Measurements from ENCODE around the gene RASSF4. TPM values are rescaled to one million over a fixed set of nuclear protein-coding genes. Genes with fewer than 3 reads are reported as not detected.

Gene RASSF4
- total RNA-seq, 3 donors from 2014 or later, result 18.7 to 364 (median 41.1) TPM

DNA sequence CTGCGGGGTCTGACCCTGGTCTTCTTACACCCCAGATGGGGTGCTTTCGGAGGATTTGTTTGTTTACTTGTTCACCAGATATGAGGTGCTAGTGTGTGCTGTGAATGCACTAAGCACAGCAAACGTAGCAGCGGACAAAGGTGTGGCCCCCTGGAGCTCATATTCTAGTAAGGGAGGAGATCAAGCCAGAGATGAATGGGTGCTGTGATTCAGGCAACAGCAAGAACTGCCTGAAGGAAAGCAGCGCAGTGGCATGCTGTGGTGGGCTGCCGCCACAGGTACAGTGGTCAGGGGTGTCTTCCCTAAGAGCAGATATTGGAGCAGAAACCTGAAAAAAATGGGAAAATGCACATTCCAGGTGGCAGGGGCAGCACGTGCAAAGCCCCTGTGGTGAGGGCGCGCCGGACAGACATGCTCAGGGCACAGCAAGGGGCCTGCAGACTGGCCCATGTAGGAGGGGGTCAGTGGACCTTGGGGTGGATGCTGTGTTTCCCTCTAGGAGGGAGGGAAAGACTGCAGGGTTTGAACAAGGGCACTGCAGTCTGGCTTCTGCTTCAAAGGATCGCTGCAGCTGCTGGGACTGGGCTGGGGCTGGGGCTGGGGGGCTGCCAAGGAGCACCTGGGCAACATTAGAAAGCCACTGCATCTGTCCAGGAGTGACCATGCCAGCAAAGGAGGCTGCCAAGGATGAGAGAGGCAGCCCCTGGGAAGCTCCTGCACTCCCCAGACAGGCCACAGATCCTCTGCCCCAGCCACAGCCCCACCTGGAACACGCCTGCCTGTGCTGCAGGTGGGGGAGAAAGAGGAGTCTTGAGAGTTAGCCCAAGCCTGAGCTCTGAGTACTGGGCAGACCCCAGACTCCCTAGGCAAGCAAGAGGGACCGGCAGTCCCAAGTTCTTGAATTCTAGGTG, 19.9 kb downstream of the RASSF4 start:
- peaks cover 16 to 23% of the 10 kb centered on the region in 2 donors for H3K4me1 ChIP-seq
- TF ChIP-seq POLR2A (IDR thresholded peaks at IDR 0.05), result no peak
- no peak for TF ChIP-seq POLR2AphosphoS5 (IDR thresholded peaks at IDR 0.05)
- TF ChIP-seq, protein P1, sequence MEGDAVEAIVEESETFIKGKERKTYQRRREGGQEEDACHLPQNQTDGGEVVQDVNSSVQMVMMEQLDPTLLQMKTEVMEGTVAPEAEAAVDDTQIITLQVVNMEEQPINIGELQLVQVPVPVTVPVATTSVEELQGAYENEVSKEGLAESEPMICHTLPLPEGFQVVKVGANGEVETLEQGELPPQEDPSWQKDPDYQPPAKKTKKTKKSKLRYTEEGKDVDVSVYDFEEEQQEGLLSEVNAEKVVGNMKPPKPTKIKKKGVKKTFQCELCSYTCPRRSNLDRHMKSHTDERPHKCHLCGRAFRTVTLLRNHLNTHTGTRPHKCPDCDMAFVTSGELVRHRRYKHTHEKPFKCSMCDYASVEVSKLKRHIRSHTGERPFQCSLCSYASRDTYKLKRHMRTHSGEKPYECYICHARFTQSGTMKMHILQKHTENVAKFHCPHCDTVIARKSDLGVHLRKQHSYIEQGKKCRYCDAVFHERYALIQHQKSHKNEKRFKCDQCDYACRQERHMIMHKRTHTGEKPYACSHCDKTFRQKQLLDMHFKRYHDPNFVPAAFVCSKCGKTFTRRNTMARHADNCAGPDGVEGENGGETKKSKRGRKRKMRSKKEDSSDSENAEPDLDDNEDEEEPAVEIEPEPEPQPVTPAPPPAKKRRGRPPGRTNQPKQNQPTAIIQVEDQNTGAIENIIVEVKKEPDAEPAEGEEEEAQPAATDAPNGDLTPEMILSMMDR (IDR thresholded peaks at IDR 0.05), result no peak
- peak overlapping the region; percentile 95 for H3K27ac ChIP-seq
- H3K36me3 ChIP-seq, result no peaks in the 10 kb centered on the region
- H3K27me3 ChIP-seq, result no peaks in the 10 kb centered on the region
- H3K4me3 ChIP-seq, result peak overlapping the region in 2 of 3 donors; percentile 69 to 82
- intact Hi-C loops (cut with DNase I; ENCODE audit: low total_unique reads), result no loop called here
- no peaks in the 10 kb centered on the region for H3K9me3 ChIP-seq
- DNase-seq (ENCODE audit: low spot score in 2 of 2), result no peak

DNA sequence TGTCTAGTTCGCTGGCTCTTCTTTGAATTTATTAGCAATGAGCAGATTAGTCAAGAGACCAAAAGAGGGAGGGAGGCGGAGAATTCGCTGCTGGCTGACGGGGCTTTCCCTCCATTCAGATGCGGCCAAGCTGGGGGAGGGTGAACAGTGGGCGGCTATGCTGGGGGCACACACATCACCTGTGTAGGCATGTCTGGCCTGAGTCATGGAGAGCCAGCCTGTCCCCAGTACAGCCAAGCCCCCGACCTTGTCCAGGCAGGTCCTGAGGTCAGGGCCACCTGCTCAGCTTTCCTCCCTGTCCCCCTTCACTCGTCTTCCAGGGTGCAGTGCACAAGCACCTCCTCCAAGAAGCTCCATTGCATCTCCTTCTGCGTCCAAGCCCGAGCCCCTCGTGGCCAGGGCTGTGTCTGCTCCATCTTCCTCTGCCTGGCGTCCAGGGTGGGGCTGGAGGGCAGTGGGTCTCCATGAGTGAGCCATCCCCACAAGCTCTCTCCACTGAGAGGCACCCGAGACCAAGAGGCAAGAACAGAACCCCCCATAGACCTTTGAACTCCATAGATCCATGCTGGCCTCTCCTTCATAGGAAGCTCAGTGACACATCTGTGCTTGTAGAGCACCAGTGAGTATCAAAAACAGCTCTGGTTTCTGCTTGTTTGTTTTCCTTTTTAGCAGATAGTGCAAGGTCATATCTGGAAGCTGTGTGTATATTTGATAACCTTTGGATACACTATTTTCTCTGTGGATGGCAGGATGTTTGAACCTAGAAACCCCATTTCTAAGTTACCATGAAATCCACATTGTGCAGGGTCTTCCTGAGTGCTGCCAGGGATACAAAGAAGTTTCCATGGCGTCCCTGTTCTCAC, 20.9 kb downstream of the RASSF4 start:
- intact Hi-C loops (cut with DNase I; ENCODE audit: low total_unique reads), result no loop called here

DNA sequence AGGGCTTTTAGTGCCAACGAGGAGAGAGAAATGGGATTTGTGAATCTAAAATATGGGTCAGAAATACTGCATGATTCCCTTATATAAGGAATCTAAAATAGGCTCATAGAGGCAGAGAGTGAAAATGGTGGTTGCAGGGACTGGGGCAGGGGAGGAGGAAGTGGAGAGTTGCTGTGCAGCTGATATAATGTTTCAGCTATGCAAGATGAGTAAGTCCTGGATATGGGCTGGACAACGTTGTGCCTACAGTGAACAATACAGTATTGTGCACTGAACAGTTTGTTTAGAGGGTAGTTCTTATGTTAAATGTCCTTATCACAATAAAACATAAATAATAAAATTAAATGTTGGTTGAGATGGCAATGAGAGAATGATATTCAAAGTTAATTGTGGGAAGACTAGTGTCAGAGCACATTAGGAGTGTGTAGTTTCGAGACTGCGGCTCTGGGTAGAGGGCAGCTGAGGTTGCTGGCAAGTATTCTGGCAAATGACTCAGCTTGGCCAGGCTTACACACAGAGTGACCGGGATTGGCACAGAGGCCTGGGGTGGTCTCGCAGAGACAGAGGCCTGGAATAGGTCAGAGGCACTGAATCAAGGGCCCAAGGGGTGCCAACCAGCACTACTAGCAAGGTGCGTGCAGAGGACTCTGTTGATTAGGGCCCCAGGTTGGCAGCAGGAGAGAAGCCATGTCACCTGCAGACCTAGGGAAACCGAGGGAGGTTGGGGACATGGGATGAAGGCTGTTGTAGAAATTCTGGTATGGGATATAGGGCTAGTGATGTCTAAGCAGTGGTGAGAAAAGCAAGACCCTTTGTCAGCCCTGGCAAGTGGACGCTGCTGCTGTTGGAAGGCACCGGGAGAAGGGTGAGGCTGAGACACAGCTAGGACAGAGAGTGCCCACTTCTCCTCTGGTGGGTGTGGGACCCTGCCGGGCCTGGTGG, 21.8 kb downstream of the RASSF4 start:
- intact Hi-C loops (cut with DNase I; ENCODE audit: low total_unique reads), result no loop called here

More for the DNA sequence above, 20.9 kb downstream of the RASSF4 start:
- H3K36me3 ChIP-seq, result no peaks in the 10 kb centered on the region
- TF ChIP-seq, protein P1 (IDR thresholded peaks at IDR 0.05), result no peak
- TF ChIP-seq POLR2A (IDR thresholded peaks at IDR 0.05) (no peak), POLR2AphosphoS5 (IDR thresholded peaks at IDR 0.05) (no peak)
- H3K4me1 ChIP-seq, result peaks cover 16 to 23% of the 10 kb centered on the region in 2 donors
- H3K4me3 ChIP-seq, result peak overlapping the region in 1 of 3 donors; percentile 9
- DNase-seq (ENCODE audit: low spot score in 2 of 2), result no peak
- H3K27me3 ChIP-seq, result no peaks in the 10 kb centered on the region
- H3K9me3 ChIP-seq, result no peaks in the 10 kb centered on the region
- peak overlapping the region; percentile 95 for H3K27ac ChIP-seq

DNA sequence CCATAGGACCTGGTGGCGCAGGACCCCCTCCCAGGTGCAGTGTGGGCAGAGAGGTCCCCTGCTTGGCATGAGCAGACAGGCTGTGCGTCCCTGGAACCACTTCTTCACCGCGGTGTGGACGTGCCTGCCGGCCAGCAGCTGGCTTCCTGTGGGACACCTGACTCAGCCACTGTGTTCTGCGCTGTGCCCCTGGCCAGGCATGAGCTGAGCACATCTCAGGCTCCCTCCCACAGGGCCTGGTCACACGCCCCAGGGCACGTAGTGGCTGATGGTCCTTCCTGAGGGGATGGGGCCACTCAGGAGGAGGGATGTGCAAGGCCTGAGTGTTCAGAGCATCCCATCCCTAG, 22.5 kb downstream of the RASSF4 start:
- Histone ChIP-seq H3K4me3 (peak overlapping the region in 1 of 3 donors; percentile 26), H3K4me1 (peaks cover 16 to 23% of the 10 kb centered on the region in 2 donors), H3K36me3 (no peaks in the 10 kb centered on the region), H3K27ac (peak overlapping the region; percentile 95), H3K9me3 (no peaks in the 10 kb centered on the region), H3K27me3 (no peaks in the 10 kb centered on the region)
- intact Hi-C loops (cut with DNase I; ENCODE audit: low total_unique reads), result no loop called here
- no peak for TF ChIP-seq POLR2A (IDR thresholded peaks at IDR 0.05)
- TF ChIP-seq, protein P1 (IDR thresholded peaks at IDR 0.05), result no peak
- TF ChIP-seq POLR2AphosphoS5 (IDR thresholded peaks at IDR 0.05), result no peak
- DNase-seq (ENCODE audit: low spot score in 2 of 2), result no peak

More for the DNA sequence above, 21.8 kb downstream of the RASSF4 start:
- no peak for DNase-seq (ENCODE audit: low spot score in 2 of 2)
- peak overlapping the region; percentile 95 for H3K27ac ChIP-seq
- H3K27me3 ChIP-seq, result no peaks in the 10 kb centered on the region
- TF ChIP-seq, protein P1 (IDR thresholded peaks at IDR 0.05), result no peak
- no peak for TF ChIP-seq POLR2AphosphoS5 (IDR thresholded peaks at IDR 0.05)
- no peak for TF ChIP-seq POLR2A (IDR thresholded peaks at IDR 0.05)
- H3K36me3 ChIP-seq, result no peaks in the 10 kb centered on the region
- peak overlapping the region in 1 of 3 donors; percentile 26 for H3K4me3 ChIP-seq
- H3K4me1 ChIP-seq, result peaks cover 16 to 23% of the 10 kb centered on the region in 2 donors
- no peaks in the 10 kb centered on the region for H3K9me3 ChIP-seq

Data from breast epithelium (tissue), 4 donors.